ENCODE data around the gene SVOPL.
"Not testable (repeated sequence)": the region's sequence is repeated elsewhere in the genome, so short reads cannot be mapped to it uniquely, and the experiment has no call there.

Gene SVOPL

GRCh38 chr7:138701537-138701923 is 368 bp upstream of the SVOPL start:
- DNase-seq (ENCODE audit: low read depth in 2 of 2), result no peak

DNA sequence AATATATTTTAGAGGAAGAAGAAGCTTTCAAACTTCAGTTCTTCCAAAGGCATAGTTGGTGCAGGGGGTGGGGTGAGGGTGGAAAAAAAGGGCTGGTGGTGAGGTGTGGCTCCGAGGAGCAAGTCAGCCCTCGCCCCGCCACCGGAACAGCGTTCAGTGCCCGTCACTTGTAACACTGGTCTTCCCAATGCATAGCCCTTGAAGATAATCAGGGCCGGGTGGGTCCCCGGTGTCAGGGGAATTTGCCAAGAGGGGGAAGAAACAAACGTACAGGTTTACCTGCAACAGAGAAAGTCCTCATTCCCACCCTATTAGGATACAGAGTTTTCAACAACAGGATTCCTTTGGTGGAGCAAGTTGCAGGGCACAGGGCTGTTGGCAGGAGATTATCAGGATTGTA is 1.5 kb downstream of the SVOPL start:
- no peak for DNase-seq (ENCODE audit: low read depth in 2 of 2)

- no peak for DNase-seq (ENCODE audit: low read depth in 2 of 2)
Observed at GRCh38 chr7:138698281-138698680, 2.9 kb downstream of the SVOPL start.

DNA sequence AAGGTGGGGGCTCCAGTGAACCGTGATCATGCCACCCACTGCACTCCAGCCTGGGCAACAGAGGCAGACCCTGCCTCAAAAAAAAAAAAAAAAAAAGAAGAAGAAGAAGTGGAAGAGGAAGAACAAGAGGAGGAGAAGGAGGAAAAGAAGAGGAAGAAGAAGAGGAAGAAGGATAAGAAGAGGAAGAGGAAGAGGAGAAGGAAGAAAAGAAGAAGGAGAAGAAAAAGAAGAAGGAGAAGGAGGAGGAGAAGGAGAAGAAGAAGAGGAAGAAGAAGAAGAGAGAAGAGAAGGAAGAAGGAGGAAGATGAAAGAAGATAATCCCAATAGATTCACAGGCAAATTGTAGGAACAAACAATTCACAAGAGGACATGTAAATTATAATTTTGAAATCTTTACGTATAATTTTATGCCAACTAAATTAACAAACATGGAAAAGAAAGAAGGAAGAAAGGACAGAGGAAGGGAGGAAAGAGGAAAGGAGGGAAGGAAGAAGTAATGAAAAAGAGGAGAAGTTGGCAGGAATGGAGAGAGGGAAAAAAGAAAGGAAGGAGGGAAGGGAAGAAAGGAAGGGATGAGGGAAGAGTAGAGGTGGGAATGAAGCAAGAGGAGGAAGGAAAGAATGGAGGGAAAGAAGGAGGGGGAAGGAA is 3.5 kb downstream of the SVOPL start:
- no peak for DNase-seq (ENCODE audit: low read depth in 2 of 2)

- DNase-seq (ENCODE audit: low read depth in 2 of 2), result not testable (repeated sequence)
Observed at GRCh38 chr7:138695776-138696175, 5.4 kb downstream of the SVOPL start.

- DNase-seq (ENCODE audit: low read depth in 2 of 2), result no peak
Observed at GRCh38 chr7:138695106-138695505, 6.1 kb downstream of the SVOPL start.

DNA sequence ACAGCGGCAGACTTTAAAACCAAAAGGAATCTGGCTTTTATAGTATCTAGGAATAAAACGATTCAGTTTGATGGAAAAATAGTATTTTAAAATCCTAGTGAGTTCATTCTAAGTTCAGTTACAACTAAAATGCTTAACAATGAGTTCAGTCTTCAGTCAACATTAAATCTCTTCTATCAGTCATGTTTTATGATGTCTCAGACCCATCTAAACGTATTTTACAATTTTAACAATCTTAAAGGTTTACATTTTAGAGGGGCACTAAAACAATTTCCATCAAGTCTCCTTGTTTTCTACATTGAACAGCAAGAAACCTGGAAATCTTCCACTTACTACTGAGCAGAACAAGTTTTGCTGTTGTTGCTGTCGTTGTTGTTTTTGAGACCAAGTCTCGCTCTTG is 10.0 kb downstream of the SVOPL start:
- no peak for DNase-seq (ENCODE audit: low read depth in 2 of 2)

DNA sequence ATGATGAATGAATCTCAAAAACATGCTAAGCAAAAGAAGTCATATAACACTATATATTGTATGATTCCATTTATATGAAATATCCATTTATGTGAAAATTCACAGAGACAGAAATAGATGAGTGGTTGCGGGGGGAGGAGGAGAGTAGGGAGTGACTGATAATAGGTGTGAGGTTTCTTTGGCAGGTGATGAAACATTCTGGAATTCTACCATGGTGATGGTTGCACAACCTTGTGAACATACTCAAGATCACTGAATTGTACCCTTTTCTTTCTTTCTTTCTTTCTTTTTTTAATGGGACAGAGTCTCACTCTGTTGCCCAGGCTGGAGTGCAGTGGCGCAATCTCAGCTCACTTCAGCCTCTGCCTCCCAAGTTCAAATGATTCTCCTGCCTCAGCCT is 10.7 kb downstream of the SVOPL start:
- DNase-seq (ENCODE audit: low read depth in 2 of 2), result no peak

GRCh38 chr7:138688037-138688436 is 13.1 kb downstream of the SVOPL start:
- not testable (repeated sequence) for DNase-seq (ENCODE audit: low read depth in 2 of 2)

GRCh38 chr7:138684340-138684739 is 16.8 kb downstream of the SVOPL start:
- no peak for DNase-seq (ENCODE audit: low read depth in 2 of 2)

DNA sequence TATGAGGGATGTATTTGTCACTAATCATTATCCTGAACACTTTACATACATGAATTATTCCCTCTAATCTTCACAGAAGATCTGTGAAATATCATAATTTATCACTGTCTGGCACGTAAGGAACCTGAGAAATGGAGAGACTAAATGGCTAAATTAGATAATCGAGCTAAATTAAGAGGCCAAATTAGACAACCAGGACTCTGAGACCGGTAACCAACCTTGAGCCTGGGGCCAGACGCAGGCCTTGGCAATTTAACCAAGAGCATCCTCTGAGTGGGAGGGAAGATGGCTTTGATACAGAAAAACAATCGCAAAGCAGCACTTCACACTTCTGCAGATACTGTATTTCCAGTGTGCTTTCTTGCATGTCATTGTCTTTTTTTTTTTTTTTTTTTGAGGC is 21.4 kb downstream of the SVOPL start:
- no peak for DNase-seq (ENCODE audit: low read depth in 2 of 2)

DNA sequence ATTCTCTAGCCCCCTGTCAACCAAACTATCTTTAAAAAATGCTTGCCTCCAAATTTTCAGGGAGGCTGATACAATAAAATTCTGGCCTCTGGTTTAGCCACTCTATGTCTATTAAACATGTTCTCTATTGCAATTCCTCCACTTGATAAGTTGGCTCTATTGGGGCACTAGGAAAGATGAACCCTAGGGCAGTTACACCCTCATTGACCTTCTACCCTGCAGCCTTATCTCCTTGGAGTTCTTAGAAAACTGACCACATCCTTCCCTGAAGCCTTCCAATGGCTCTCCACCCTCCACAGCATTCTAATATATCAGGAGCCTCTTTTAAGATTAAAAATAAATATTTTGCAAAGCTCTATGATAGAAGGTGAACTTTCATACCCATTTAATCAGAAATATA is 30.6 kb downstream of the SVOPL start:
- no peak for DNase-seq (ENCODE audit: low read depth in 2 of 2)

GRCh38 chr7:138669364-138669763 is 31.8 kb downstream of the SVOPL start:
- DNase-seq (ENCODE audit: low read depth in 2 of 2), result no peak

DNA sequence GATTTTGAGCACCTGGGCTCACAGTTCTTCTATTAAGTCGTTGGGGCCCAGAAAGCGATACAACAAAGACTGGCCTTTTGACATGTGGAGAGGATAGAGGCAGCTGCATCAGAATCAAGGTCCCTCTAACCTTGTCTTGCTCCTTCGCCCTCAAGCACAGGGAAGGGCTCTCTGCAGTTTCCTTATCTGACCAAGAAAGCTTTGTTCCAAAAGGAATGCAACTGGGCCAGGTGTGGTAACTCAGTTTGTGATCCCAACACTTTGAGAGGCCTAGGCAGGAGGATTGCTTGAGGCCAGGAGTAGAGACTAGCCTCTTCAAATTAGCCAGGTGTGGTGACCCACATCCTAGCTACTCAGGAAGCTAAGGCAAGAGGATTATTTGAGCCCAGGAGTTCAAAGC is 32.2 kb downstream of the SVOPL start:
- DNase-seq (ENCODE audit: low read depth in 2 of 2), result no peak

- no peak for DNase-seq (ENCODE audit: low read depth in 2 of 2)
Observed at GRCh38 chr7:138668229-138668596, 32.9 kb downstream of the SVOPL start.

DNA sequence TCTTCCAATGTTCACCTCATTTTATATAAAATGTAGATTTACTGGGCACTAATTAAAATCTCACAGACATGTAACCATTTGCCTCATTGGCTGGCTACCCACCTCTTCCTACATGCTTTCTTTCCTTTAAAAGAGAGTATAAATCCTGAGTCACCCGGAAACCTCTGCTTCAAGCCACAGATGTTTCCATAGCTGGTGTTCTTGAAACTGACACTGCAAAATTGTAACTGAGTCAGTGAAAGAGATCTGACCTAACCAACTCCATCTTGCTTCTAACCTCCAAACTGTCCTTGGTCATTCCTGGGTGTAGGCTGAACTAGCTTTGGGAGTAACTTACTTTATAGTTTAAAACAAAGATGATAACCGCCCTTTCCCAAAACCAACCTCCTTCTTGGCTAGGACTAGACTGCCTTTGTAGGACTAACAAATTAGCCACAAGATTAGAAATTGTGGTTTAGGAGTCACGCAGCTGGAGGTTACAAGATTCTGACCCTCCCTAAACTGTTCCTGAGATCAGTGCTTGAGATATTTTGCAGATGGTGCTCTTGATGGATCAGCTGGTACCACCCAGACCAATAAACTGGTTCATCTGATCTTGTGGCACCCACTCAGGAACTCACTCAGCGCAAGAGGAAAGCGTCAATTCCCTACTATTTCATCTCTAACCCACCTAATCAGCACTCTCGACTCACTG is 33.5 kb downstream of the SVOPL start:
- no peak for DNase-seq (ENCODE audit: low read depth in 2 of 2)

GRCh38 chr7:138666385-138666784 is 34.8 kb downstream of the SVOPL start:
- DNase-seq (ENCODE audit: low read depth in 2 of 2), result no peak

DNA sequence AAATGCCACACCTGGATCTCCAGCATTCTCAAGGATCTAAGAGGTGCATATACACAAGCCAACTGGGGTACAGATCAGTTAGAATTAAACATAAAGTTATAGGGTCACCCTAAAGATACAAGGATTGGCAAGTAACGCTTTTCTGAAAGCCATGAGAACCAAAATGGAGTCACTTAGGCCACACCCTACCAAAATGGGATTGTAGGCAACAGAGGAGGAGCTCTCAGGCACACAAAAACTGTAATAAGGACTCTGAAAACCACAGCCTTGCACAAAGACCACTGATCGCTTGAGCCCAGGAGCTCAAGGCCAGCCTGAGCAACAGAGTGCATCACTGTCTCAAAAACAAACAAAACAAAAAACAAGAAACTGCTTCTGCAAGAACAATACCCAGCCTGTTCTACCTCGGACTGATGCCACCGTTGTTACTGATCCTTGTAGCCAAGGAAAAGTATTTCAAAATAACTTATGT is 35.5 kb downstream of the SVOPL start:
- DNase-seq (ENCODE audit: low read depth in 2 of 2), result no peak

DNA sequence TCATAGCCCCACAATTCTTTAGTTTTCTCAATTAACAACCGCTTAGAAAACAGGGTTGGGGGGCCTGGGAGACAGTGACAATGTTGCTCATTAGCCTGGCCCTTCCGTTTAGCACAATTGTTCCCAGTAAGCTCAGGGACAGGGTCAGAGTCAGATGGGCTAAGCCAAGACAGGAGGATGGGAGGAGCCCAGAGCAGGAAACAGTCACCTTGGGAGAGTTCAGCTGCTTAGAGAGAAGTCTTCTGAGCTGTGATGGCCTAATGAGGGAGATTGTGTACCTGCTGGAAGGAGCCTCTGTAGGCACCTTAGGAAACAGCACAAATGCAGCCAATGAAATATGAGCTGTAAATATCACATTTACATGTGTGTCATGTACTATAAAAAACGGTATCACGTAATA is 35.9 kb downstream of the SVOPL start:
- no peak for DNase-seq (ENCODE audit: low read depth in 2 of 2)

GRCh38 chr7:138663725-138664710 is 37.1 kb downstream of the SVOPL start:
- DNase-seq (ENCODE audit: low read depth in 2 of 2), result no peak

GRCh38 chr7:138662991-138663320 is 38.2 kb downstream of the SVOPL start:
- DNase-seq (ENCODE audit: low read depth in 2 of 2), result no peak
